ENCODE measurements around the gene AGPS. TPM values are rescaled to one million over a fixed set of nuclear protein-coding genes. Genes with fewer than 3 reads are reported as not detected.

AGPS gene
- polyA plus RNA-seq, 2 of the 4 experiments (the other 2 are of a cell fraction) = 49.8 to 62.1 TPM

GRCh38 chr2:177552422-177553175 is 160.0 kb downstream of the AGPS start (continued):
- 0 out of 2 replicates have a peak, but pooled peaks have one; percentile 38 for TF ChIP-seq ELK1 (IDR thresholded peaks at IDR 0.05; ENCODE audit: low read depth, low read length)
- no peak for TF ChIP-seq KDM1A (IDR thresholded peaks at IDR 0.05; ENCODE audit: low read depth)
- TF ChIP-seq CTCF (IDR thresholded peaks at IDR 0.05) = no peak
- TF ChIP-seq JUN (IDR thresholded peaks at IDR 0.05) = peak in 1 of 2 experiments; percentile 46; a peak in 2 of 5 replicates
- TF ChIP-seq CEBPB (IDR thresholded peaks at IDR 0.05) = no peak
- no peak for TF ChIP-seq HES2 (IDR thresholded peaks at IDR 0.05)
- no peak for TF ChIP-seq MYC (IDR thresholded peaks at IDR 0.05; ENCODE audit: borderline replicate concordance, low read length)
- TF ChIP-seq PHF8 (IDR thresholded peaks at IDR 0.05; ENCODE audit: borderline replicate concordance, low read depth) = peak; percentile 54; the same call in 1 of the 2 replicates
- TF ChIP-seq HOXB5 (CRISPR knock-in tag; IDR thresholded peaks at IDR 0.05) = no peak
- TF ChIP-seq JUNB (IDR thresholded peaks at IDR 0.05) = no peak
- TF ChIP-seq BCL3 (IDR thresholded peaks at IDR 0.05) = no peak; the same call in 2 of the 3 replicates

GRCh38 chr2:177553176-177553884 is 160.8 kb downstream of the AGPS start:
- ChIA-PET CTCF (no interaction called here), POLR2A (no interaction called here)
- H3K4me3 ChIP-seq = peak overlapping the region; percentile 62
- H3K9me3 ChIP-seq = no peaks in the 10 kb centered on the region
- under 1% methylated on average over 17 of the region's 17 CpGs for WGBS (ENCODE audit: missing lambda C conversion rate)
- H3K27ac ChIP-seq = peak overlapping the region; percentile 96 to 99
- DNase-seq (ENCODE audit: low read depth in 1 of 2, low spot score in 1 of 2) = no peak
- H3K4me1 ChIP-seq = peaks cover 8% of the 10 kb centered on the region; the same call in 1 of the 3 replicates
- no peak for FAIRE-seq
- peak; percentile 15 to 17; a peak in 4 of 6 replicates for ATAC-seq
- TF ChIP-seq POLR2A (IDR thresholded peaks at IDR 0.05; ENCODE audit: low read length) (no peak), PHF8 (IDR thresholded peaks at IDR 0.05; ENCODE audit: borderline replicate concordance, low read depth) (0 out of 2 replicates have a peak, but pooled peaks have one; percentile 17)
- H3K4me2 ChIP-seq = peak overlapping the region; percentile 62

GRCh38 chr2:177554365-177554764 is 161.8 kb downstream of the AGPS start:
- TF ChIP-seq KDM5A (IDR thresholded peaks at IDR 0.05) = no peak
- no peak for TF ChIP-seq FOSL2 (IDR thresholded peaks at IDR 0.05)
- no peak for TF ChIP-seq FOSL2 (CRISPR knock-in tag; IDR thresholded peaks at IDR 0.05)
- no peak for TF ChIP-seq TP53 (CRISPR knock-in tag; IDR thresholded peaks at IDR 0.05)
- no peak for TF ChIP-seq EHMT2 (IDR thresholded peaks at IDR 0.05; ENCODE audit: low read depth)
- TF ChIP-seq RFX5 (IDR thresholded peaks at IDR 0.05) = no peak
- no peak for TF ChIP-seq ZSCAN20 (CRISPR knock-in tag; IDR thresholded peaks at IDR 0.05)
- no peaks in the 10 kb centered on the region for H3K9me3 ChIP-seq
- DNase-seq (ENCODE audit: low read depth in 1 of 2, low spot score in 1 of 2) (no peak), FAIRE-seq (no peak), ATAC-seq (no peak)
- no peak overlapping the region for H3K27ac ChIP-seq
- peaks cover 8% of the 10 kb centered on the region; the same call in 1 of the 3 replicates for H3K4me1 ChIP-seq
- CTCF ChIA-PET = no interaction called here
- POLR2A ChIA-PET = no interaction called here
- H3K4me3 ChIP-seq = no peak overlapping the region
- no peak overlapping the region for H3K4me2 ChIP-seq
